HepG2 (cell line): ENCODE data around the gene ZCCHC7. TPM values are rescaled to one million over a fixed set of nuclear protein-coding genes. Genes with fewer than 3 reads are reported as not detected.

ENCODE experiments used
- ATAC-seq: fragments of 200-7000 bp; cut with Tn5 transposase; 3 replicates; pipeline ENCODE4 v1.9.1; 2020; ENCODE audit warnings: mild to moderate bottlenecking, moderate library complexity
- BruUV-seq: library from RNA; stranded (reverse); fragments of 400-500 nt; replicated peaks from 2 replicates; lab custom pipeline; 2021; lab: Mats Ljungman, UMichigan
- CTCF ChIA-PET: fragments of 300-600 bp; formaldehyde crosslinking; extraction: SDS; loops from one replicate; lab custom pipeline; 2021; ENCODE audit warnings: low total read pairs, inconsistent platforms, low intra/inter-chr PET ratio; lab: Yijun Ruan, JAX
- POLR2A ChIA-PET: fragments of 350-600 bp; sonication (Branson Sonifier 250); formaldehyde crosslinking; loops from one replicate; lab custom pipeline; 2020; ENCODE audit warnings: antibody characterized with exemption, inconsistent platforms; lab: Yijun Ruan, JAX
- DNase-seq: peaks from one replicate; pipeline ENCODE4 v3.0.0-alpha.2; 2015; ENCODE audit warnings: low spot score
- FAIRE-seq: peaks from 3 replicates; lab custom pipeline; 2011; peaks lifted over from hg19 to GRCh38; lab: Jason Lieb, UNC
- H2AFZ ChIP-seq: one replicate; pipeline ENCODE4 v1.6.1; 2011; ENCODE audit warnings: low read length, inconsistent platforms
- H3K27ac ChIP-seq: fragments of 300-600 bp; 3 replicates; pipeline ENCODE4 v1.8.0; 2011; ENCODE audit warnings: mixed run types, mild to moderate bottlenecking, mixed read lengths, low read length, inconsistent platforms; ENCODE audit not compliant: insufficient read depth; ENCODE audit errors: extremely low read length
- H3K27me3 ChIP-seq, 2 experiments: fragments of 200-600 bp in 1 of 2; 2 replicates in 1 of 2; 3 replicates in 1 of 2; pipeline versions ENCODE4 v1.6.0 to v1.8.0; 2011; ENCODE audit warnings: low read length in 2 of 2, mild to moderate bottlenecking in 2 of 2, moderate library complexity in 2 of 2, inconsistent platforms in 1 of 2; ENCODE audit not compliant: insufficient read depth in 2 of 2, control insufficient read depth in 1 of 2
- H3K36me3 ChIP-seq, 2 experiments: fragments of 200-600 bp in 1 of 2; replicated peaks in 1 of 2; 2 replicates in 1 of 2; 3 replicates in 1 of 2; pipeline versions ENCODE4 v1.5.1 to v1.8.0; 2011; ENCODE audit warnings: low read length in 2 of 2, inconsistent platforms in 1 of 2; ENCODE audit not compliant: insufficient read depth in 2 of 2, control insufficient read depth in 1 of 2
- H3K4me1 ChIP-seq: 2 replicates; pipeline ENCODE4 v1.5.1; 2012; ENCODE audit warnings: low read length, inconsistent platforms; ENCODE audit not compliant: insufficient read depth
- H3K4me2 ChIP-seq: 2 replicates; pipeline ENCODE4 v1.6.0; 2011; ENCODE audit warnings: low read depth, low read length, inconsistent platforms
- H3K4me3 ChIP-seq, 3 experiments: fragments of 200-600 bp in 1 of 3; sonication (generic), shearing (Covaris generic) in 1 of 3; replicated peaks in 1 of 3; 2 replicates each; pipeline ENCODE4 v1.5.1; 2011 to 2016; ENCODE audit warnings: low read length in 3 of 3, inconsistent platforms in 2 of 3, low read depth in 2 of 3, mild to moderate bottlenecking in 2 of 3, control low read depth in 1 of 3, mixed read lengths in 1 of 3; ENCODE audit not compliant: insufficient read depth in 1 of 3
- H3K79me2 ChIP-seq: one replicate; pipeline ENCODE4 v1.6.1; 2011; ENCODE audit warnings: low read length, inconsistent platforms; ENCODE audit not compliant: insufficient read depth
- H3K9ac ChIP-seq: 2 replicates; pipeline ENCODE4 v1.6.0; 2011; ENCODE audit warnings: mild to moderate bottlenecking, low read depth, low read length, inconsistent platforms; ENCODE audit not compliant: insufficient read depth
- H3K9me3 ChIP-seq: 2 replicates; pipeline ENCODE4 v1.5.1; 2012; ENCODE audit warnings: mild to moderate bottlenecking, low read length
- H4K20me1 ChIP-seq: 2 replicates; pipeline ENCODE4 v1.6.0; 2011; ENCODE audit warnings: inconsistent platforms, mild to moderate bottlenecking, low read length, moderate library complexity; ENCODE audit not compliant: insufficient read depth
- AGO1 ChIP-seq: fragments of 200-400 bp; formaldehyde crosslinking; IDR thresholded peaks from 2 replicates; pipeline ENCODE4 v1.6.1; 2017; ENCODE audit warnings: mild to moderate bottlenecking, low read depth, low read length, moderate library complexity; ENCODE audit not compliant: poor library complexity, severe bottlenecking
- MAFK ChIP-seq, 2 experiments: IDR thresholded peaks in 1 of 2; conservative IDR thresholded peaks in 1 of 2; 2 replicates each; pipeline ENCODE4 v1.6.1; 2011; ENCODE audit warnings: improper control_type of control experiment in 2 of 2, low read length in 2 of 2
- MEIS2 ChIP-seq: sonication (generic); formaldehyde crosslinking; IDR thresholded peaks from 2 replicates; pipeline ENCODE4 v1.9.0; 2021; ENCODE audit warnings: mild to moderate bottlenecking, missing genetic modification reagents
- NFE2 ChIP-seq: sonication (generic); formaldehyde crosslinking; IDR thresholded peaks from 2 replicates; pipeline ENCODE4 v1.4.0; 2020; ENCODE audit warnings: missing genetic modification reagents
- SRSF1 ChIP-seq: fragments of 200-400 bp; formaldehyde crosslinking; optimal IDR thresholded peaks from 2 replicates; pipeline ENCODE3; 2017; ENCODE audit warnings: mild to moderate bottlenecking, low read depth, low read length, moderate library complexity
- SRSF4 ChIP-seq: fragments of 200-400 bp; formaldehyde crosslinking; IDR thresholded peaks from one replicate; pipeline ENCODE4 v1.6.1; 2018; ENCODE audit warnings: mild to moderate bottlenecking, low read depth, low read length, moderate library complexity; ENCODE audit not compliant: poor library complexity, severe bottlenecking
- USF2 ChIP-seq, 2 experiments: sonication (generic) in 1 of 2; formaldehyde crosslinking in 1 of 2; IDR thresholded peaks; 2 replicates each; pipeline versions ENCODE4 v1.5.1 to v1.6.1; 2011 to 2020; ENCODE audit warnings: borderline replicate concordance in 1 of 2, low read depth in 1 of 2, low read length in 1 of 2, mild to moderate bottlenecking in 1 of 2, missing genetic modification reagents in 1 of 2, moderate library complexity in 1 of 2
- ZNF10 ChIP-seq: sonication (generic); formaldehyde crosslinking; IDR thresholded peaks from 2 replicates; pipeline ENCODE4 v1.4.0; 2020; ENCODE audit warnings: mild to moderate bottlenecking, low read depth, missing genetic modification reagents, borderline replicate concordance
- ZNF382 ChIP-seq: sonication (generic); formaldehyde crosslinking; IDR thresholded peaks from 2 replicates; pipeline ENCODE4 v1.5.0; 2020; ENCODE audit warnings: missing genetic modification reagents, mild to moderate bottlenecking, borderline replicate concordance
- ZNF512 ChIP-seq: sonication (generic); formaldehyde crosslinking; IDR thresholded peaks from 2 replicates; pipeline ENCODE4 v1.4.0; 2020; ENCODE audit warnings: mild to moderate bottlenecking, missing genetic modification reagents
- ZNF691 ChIP-seq: sonication (generic); formaldehyde crosslinking; IDR thresholded peaks from 2 replicates; pipeline ENCODE4 v1.4.0; 2020; ENCODE audit warnings: missing genetic modification reagents, low read depth, mild to moderate bottlenecking, borderline replicate concordance
- WGBS: methylation state at CpG from one replicate; pipeline ENCODE4 v1.1.6; 2017; ENCODE audit warnings: low lambda C conversion rate; 5-methylcytosine and 5-hydroxymethylcytosine counted together
- in situ Hi-C: cut with HindIII; loops from 2 replicates; pipeline ENCODE4 v1.10.0; 2017; ENCODE audit warnings: low pct_unique_long_range_greater_than_20kb; ENCODE audit not compliant: extremely low pct_ligation_motif_present
- intact Hi-C: fragments of 100-400 bp; cut with micrococcal nuclease; formaldehyde crosslinking; loops from one replicate; pipeline ENCODE4 v1.10.0; 2022; ENCODE audit not compliant: unreplicated experiment
- polyA plus RNA-seq, 8 experiments: library from polyadenylated mRNA; depleted of rRNA in 3 of 8; stranded (reverse) in 7 of 8; unstranded in 1 of 8; fragments of >200 nt; fragmentation: Illumina TruSeq in 4 of 8; extraction: Trizol in 4 of 8; gene quantifications; 2 replicates each; pipeline versions ENCODE4 v1.2.1 to v1.2.3, GENCODE V29; 2011 to 2016; ENCODE audit warnings: low read depth in 4 of 8, missing spikeins in 1 of 8, mixed read lengths in 1 of 8; ENCODE audit not compliant: insufficient read depth in 1 of 8
- total RNA-seq, 5 experiments: library from RNA; depleted of rRNA; stranded (reverse); fragments of >200 nt; fragmentation: Illumina TruSeq; extraction: Trizol; gene quantifications; 2 replicates each; pipeline ENCODE4 v1.2.3, GENCODE V29; 2016; ENCODE audit warnings: low read depth in 1 of 5

ZCCHC7 gene
- total and polyA plus RNA-seq, 2 of the 13 experiments (the other 11 are each of a cell fraction or from before 2014, with no cell fraction given) = 13.6 to 19.3 TPM

GRCh38 chr9:37152365-37152764, 32.0 kb downstream of the ZCCHC7 start:
- intact Hi-C loops (no loop called here), in situ Hi-C loops (no loop called here)
- no peak for FAIRE-seq
- no peak overlapping the region for H3K4me3 ChIP-seq
- H3K9me3 ChIP-seq = no peaks in the 10 kb centered on the region
- no peaks in the 10 kb centered on the region for H4K20me1 ChIP-seq
- ATAC-seq = no peak
- no peak overlapping the region for H3K27ac ChIP-seq
- no TSS peak for BruUV-seq
- no peaks in the 10 kb centered on the region for H3K79me2 ChIP-seq
- H3K4me1 ChIP-seq = no peaks in the 10 kb centered on the region
- no peak overlapping the region for H2AFZ ChIP-seq
- no peak overlapping the region for H3K4me2 ChIP-seq
- no peak overlapping the region for H3K9ac ChIP-seq
- DNase-seq = no peak
- 61% methylated on average over 2 of the region's 2 CpGs for WGBS
- H3K36me3 ChIP-seq = peaks cover 0 to 1% of the 10 kb centered on the region in 2 experiments; a peak in 3 of 5 replicates
- POLR2A ChIA-PET = no interaction called here
- CTCF ChIA-PET = no interaction called here
- TF ChIP-seq SRSF4 (no peak), MAFK (conservative IDR thresholded peaks at IDR 0.05 in 1 of 2, IDR thresholded peaks at IDR 0.05 in 1 of 2; ENCODE audit: low read length in 2 of 2) (peak; percentile 29 to 40; a peak in 1 of 4 replicates)
- no peaks in the 10 kb centered on the region for H3K27me3 ChIP-seq

GRCh38 chr9:37155601-37156000, 35.2 kb downstream of the ZCCHC7 start:
- Histone ChIP-seq H4K20me1 (no peaks in the 10 kb centered on the region), H3K9me3 (no peaks in the 10 kb centered on the region), H3K79me2 (no peaks in the 10 kb centered on the region), H3K27ac (no peak overlapping the region), H3K36me3 (peaks cover 1 to 6% of the 10 kb centered on the region in 2 experiments; a peak in 4 of 5 replicates), H3K4me2 (no peak overlapping the region), H3K27me3 (no peaks in the 10 kb centered on the region), H3K4me3 (no peak overlapping the region), H2AFZ (no peak overlapping the region), H3K9ac (no peak overlapping the region), H3K4me1 (no peaks in the 10 kb centered on the region)
- ChIA-PET POLR2A (no interaction called here), CTCF (no interaction called here)
- no TSS peak for BruUV-seq
- WGBS = 95% methylated on average over 2 of the region's 2 CpGs
- in situ Hi-C loops = no loop called here
- DNase-seq (no peak), FAIRE-seq (no peak), ATAC-seq (no peak)
- intact Hi-C loops = no loop called here
- TF ChIP-seq NFE2 = no peak
- TF ChIP-seq MEIS2 (CRISPR knock-in tag) = no peak
- no peak for TF ChIP-seq SRSF1
- no peak for TF ChIP-seq ZNF382 (CRISPR knock-in tag)
- TF ChIP-seq ZNF691 (CRISPR knock-in tag) = no peak
- TF ChIP-seq AGO1 = no peak
- no peak for TF ChIP-seq ZNF10 (CRISPR knock-in tag)
- TF ChIP-seq USF2 (IDR thresholded peaks at IDR 0.05; ENCODE audit: low read depth, low read length) = no peak
- TF ChIP-seq USF2 (CRISPR knock-in tag; IDR thresholded peaks at IDR 0.05; ENCODE audit: borderline replicate concordance) = no peak
- no peak for TF ChIP-seq ZNF512 (CRISPR knock-in tag)
